Activated CD4-positive, alpha-beta memory T cell treated with anti-CD3 and anti-CD28 coated beads, Interleukin-2, amount 10 ng/mL, durations not matched to agents 7 days and 5 days (primary cell): ENCODE measurements around the gene MORF4L2. TPM values are rescaled to one million over a fixed set of nuclear protein-coding genes. Genes with fewer than 3 reads are reported as not detected.

Source experiments
- CTCF ChIA-PET: fragments of 350-600 bp; sonication (Branson Sonifier 250); formaldehyde crosslinking; loops from one replicate; lab custom pipeline; 2021; ENCODE audit warnings: antibody characterized with exemption, inconsistent platforms; lab: Charles Lee
- POLR2A ChIA-PET: fragments of 350-600 bp; sonication (Branson Sonifier 250); formaldehyde crosslinking; loops from one replicate; lab custom pipeline; 2021; ENCODE audit warnings: antibody characterized with exemption; lab: Charles Lee
- DNase-seq: peaks from one replicate; pipeline ENCODE4 v3.0.0-alpha.2; 2020
- H3K27ac Mint-ChIP-seq: one replicate; pipeline ENCODE4 v1.8.0; 2021; ENCODE audit warnings: mild to moderate bottlenecking, mixed read lengths
- H3K27me3 Mint-ChIP-seq: one replicate; pipeline ENCODE4 v1.8.0; 2021; ENCODE audit warnings: mixed read lengths
- H3K36me3 Mint-ChIP-seq: one replicate; pipeline ENCODE4 v1.8.0; 2021; ENCODE audit warnings: low read depth, mixed read lengths
- H3K4me1 Mint-ChIP-seq: one replicate; pipeline ENCODE4 v1.8.0; 2021; ENCODE audit warnings: mixed read lengths
- H3K4me3 Mint-ChIP-seq: one replicate; pipeline ENCODE4 v1.8.0; 2021; ENCODE audit warnings: mild to moderate bottlenecking, mixed read lengths
- H3K9me3 Mint-ChIP-seq: one replicate; pipeline ENCODE4 v1.8.0; 2021; ENCODE audit warnings: mixed read lengths
- total RNA-seq, 2 experiments: library from RNA; stranded (reverse); gene quantifications; one replicate each; pipeline ENCODE4 v1.2.3, GENCODE V29; 2021

The MORF4L2 gene
- total RNA-seq, 2 experiments from 2014 or later = 134 to 135 TPM

GRCh38 chrX:103704863-103705262 lies 18.4 kb upstream of the MORF4L2 start:
- H3K4me1 Mint-ChIP-seq = no peaks in the 10 kb centered on the region
- H3K27me3 Mint-ChIP-seq = no peaks in the 10 kb centered on the region
- no peaks in the 10 kb centered on the region for H3K9me3 Mint-ChIP-seq
- H3K36me3 Mint-ChIP-seq = no peaks in the 10 kb centered on the region
- no peak overlapping the region for H3K27ac Mint-ChIP-seq
- DNase-seq = no peak
- CTCF ChIA-PET = no interaction called here
- POLR2A ChIA-PET = no interaction called here
- no peak overlapping the region for H3K4me3 Mint-ChIP-seq

GRCh38 chrX:103699243-103699642 lies 12.7 kb upstream of the MORF4L2 start:
- H3K27ac Mint-ChIP-seq = no peak overlapping the region
- DNase-seq = no peak
- POLR2A ChIA-PET = no interaction called here
- no peaks in the 10 kb centered on the region for H3K4me1 Mint-ChIP-seq
- H3K36me3 Mint-ChIP-seq = no peaks in the 10 kb centered on the region
- H3K4me3 Mint-ChIP-seq = no peak overlapping the region
- no peaks in the 10 kb centered on the region for H3K9me3 Mint-ChIP-seq
- peaks cover 6% of the 10 kb centered on the region for H3K27me3 Mint-ChIP-seq
- CTCF ChIA-PET = no interaction called here

GRCh38 chrX:103697687-103698086 lies 11.2 kb upstream of the MORF4L2 start:
- DNase-seq = no peak
- POLR2A ChIA-PET = no interaction called here

GRCh38 chrX:103691059-103691458 lies 4.6 kb upstream of the MORF4L2 start:
- no peak for DNase-seq
- ChIA-PET CTCF (interaction anchor here (2.2 kb wide), 1 partner anchor 20 kb away, joined by 8 read pairs; the partner anchor contains the start of gene TMEM31), POLR2A (no interaction called here)
- H3K27ac Mint-ChIP-seq = no peak overlapping the region
- no peak overlapping the region for H3K4me3 Mint-ChIP-seq
- H3K9me3 Mint-ChIP-seq = no peaks in the 10 kb centered on the region
- no peaks in the 10 kb centered on the region for H3K36me3 Mint-ChIP-seq
- H3K27me3 Mint-ChIP-seq = no peaks in the 10 kb centered on the region
- no peaks in the 10 kb centered on the region for H3K4me1 Mint-ChIP-seq

More at GRCh38 chrX:103697687-103698086, 11.2 kb upstream of the MORF4L2 start:
- no peaks in the 10 kb centered on the region for H3K36me3 Mint-ChIP-seq
- CTCF ChIA-PET = interaction anchor here (1.0 kb wide), 1 partner anchor 14 kb away, joined by 3 read pairs; no protein-coding TSS in a partner anchor
- no peak overlapping the region for H3K27ac Mint-ChIP-seq
- H3K9me3 Mint-ChIP-seq = no peaks in the 10 kb centered on the region
- H3K4me1 Mint-ChIP-seq = no peaks in the 10 kb centered on the region
- peaks cover 6% of the 10 kb centered on the region for H3K27me3 Mint-ChIP-seq
- H3K4me3 Mint-ChIP-seq = no peak overlapping the region

- ChIA-PET CTCF (interaction anchor here (0.7 kb wide), 1 partner anchor 422 kb away, joined by 4 read pairs; no protein-coding TSS in a partner anchor), POLR2A (no interaction called here)
- Mint-ChIP-seq H3K4me1 (peaks cover 7% of the 10 kb centered on the region), H3K9me3 (no peaks in the 10 kb centered on the region), H3K27me3 (no peaks in the 10 kb centered on the region), H3K4me3 (no peak overlapping the region), H3K27ac (no peak overlapping the region), H3K36me3 (peaks cover 11% of the 10 kb centered on the region)
- DNase-seq = no peak
Measured at GRCh38 chrX:103688946-103689345, 2.4 kb upstream of the MORF4L2 start.

- H3K36me3 Mint-ChIP-seq = peaks cover 16% of the 10 kb centered on the region
- peak; percentile 61 for DNase-seq
- no peak overlapping the region for H3K27ac Mint-ChIP-seq
- H3K27me3 Mint-ChIP-seq = no peaks in the 10 kb centered on the region
- no peak overlapping the region for H3K4me3 Mint-ChIP-seq
- H3K9me3 Mint-ChIP-seq = no peaks in the 10 kb centered on the region
- peaks cover 12% of the 10 kb centered on the region for H3K4me1 Mint-ChIP-seq
- CTCF ChIA-PET = interaction anchor here (0.6 to 2.4 kb wide), 2 partner anchors 231 to 511 kb away, joined by 3 to 6 read pairs; no protein-coding TSS in a partner anchor
- POLR2A ChIA-PET = no interaction called here
Measured at GRCh38 chrX:103687696-103688201, 1.2 kb upstream of the MORF4L2 start.

- H3K9me3 Mint-ChIP-seq = no peaks in the 10 kb centered on the region
- H3K27me3 Mint-ChIP-seq = no peaks in the 10 kb centered on the region
- CTCF ChIA-PET = interaction anchor here (0.6 to 2.4 kb wide), 4 partner anchors 10 to 511 kb away, joined by 3 to 6 read pairs (median 4); no protein-coding TSS in a partner anchor
- H3K4me3 Mint-ChIP-seq = no peak overlapping the region
- peaks cover 12% of the 10 kb centered on the region for H3K4me1 Mint-ChIP-seq
- H3K27ac Mint-ChIP-seq = no peak overlapping the region
- DNase-seq = peak; percentile 86
- H3K36me3 Mint-ChIP-seq = peaks cover 16% of the 10 kb centered on the region
- POLR2A ChIA-PET = interaction anchor here (1.3 to 2.5 kb wide), 2 partner anchors 230 to 233 kb away, joined by 3 to 10 read pairs; no protein-coding TSS in a partner anchor
Measured at GRCh38 chrX:103687073-103687695, 685 bp upstream of the MORF4L2 start.

- H3K4me1 Mint-ChIP-seq = peaks cover 12% of the 10 kb centered on the region
- H3K27ac Mint-ChIP-seq = peak overlapping the region; percentile 75
- H3K4me3 Mint-ChIP-seq = peak overlapping the region; percentile 79
- H3K36me3 Mint-ChIP-seq = peaks cover 18% of the 10 kb centered on the region
- no peaks in the 10 kb centered on the region for H3K9me3 Mint-ChIP-seq
- ChIA-PET POLR2A (interaction anchor here (1.5 to 2.5 kb wide), 2 partner anchors 56 to 235 kb away, joined by 6 to 10 read pairs; partner anchors contain the start of gene TCEAL1), CTCF (interaction anchor here (0.8 to 2.4 kb wide), 2 partner anchors 234 to 471 kb away, joined by 4 to 6 read pairs; partner anchors contain the start of gene SLC25A53)
- no peaks in the 10 kb centered on the region for H3K27me3 Mint-ChIP-seq
- DNase-seq = no peak
Measured at GRCh38 chrX:103685396-103685795, 1.1 kb downstream of the MORF4L2 start.

GRCh38 chrX:103681443-103681842 lies 5.1 kb downstream of the MORF4L2 start:
- Mint-ChIP-seq H3K27me3 (no peaks in the 10 kb centered on the region), H3K36me3 (peaks cover 43% of the 10 kb centered on the region), H3K4me1 (peaks cover 13% of the 10 kb centered on the region), H3K9me3 (no peaks in the 10 kb centered on the region), H3K4me3 (no peak overlapping the region), H3K27ac (no peak overlapping the region)
- CTCF ChIA-PET = no interaction called here
- POLR2A ChIA-PET = no interaction called here
- no peak for DNase-seq

- DNase-seq = no peak
- Mint-ChIP-seq H3K27me3 (no peaks in the 10 kb centered on the region), H3K4me1 (peaks cover 2% of the 10 kb centered on the region), H3K27ac (no peak overlapping the region), H3K4me3 (no peak overlapping the region), H3K9me3 (no peaks in the 10 kb centered on the region), H3K36me3 (peaks cover 41% of the 10 kb centered on the region)
- POLR2A ChIA-PET = no interaction called here
- CTCF ChIA-PET = no interaction called here
Measured at GRCh38 chrX:103678199-103678993, 8.1 kb downstream of the MORF4L2 start.

GRCh38 chrX:103674531-103675454 lies 11.7 kb downstream of the MORF4L2 start:
- no peak for DNase-seq
- peaks cover 35% of the 10 kb centered on the region for H3K36me3 Mint-ChIP-seq
- no peaks in the 10 kb centered on the region for H3K9me3 Mint-ChIP-seq
- H3K27me3 Mint-ChIP-seq = no peaks in the 10 kb centered on the region
- ChIA-PET POLR2A (no interaction called here), CTCF (no interaction called here)
- no peak overlapping the region for H3K27ac Mint-ChIP-seq
- H3K4me3 Mint-ChIP-seq = no peak overlapping the region
- peaks cover 2% of the 10 kb centered on the region for H3K4me1 Mint-ChIP-seq

- H3K9me3 Mint-ChIP-seq = no peaks in the 10 kb centered on the region
- CTCF ChIA-PET = no interaction called here
- no peak overlapping the region for H3K27ac Mint-ChIP-seq
- no peaks in the 10 kb centered on the region for H3K36me3 Mint-ChIP-seq
- no peak for DNase-seq
- H3K4me1 Mint-ChIP-seq = no peaks in the 10 kb centered on the region
- peaks cover 2% of the 10 kb centered on the region for H3K27me3 Mint-ChIP-seq
- H3K4me3 Mint-ChIP-seq = no peak overlapping the region
- POLR2A ChIA-PET = no interaction called here
Measured at GRCh38 chrX:103669745-103670144, 16.8 kb downstream of the MORF4L2 start.
